Type B pancreatic cell (in vitro differentiated cells): Measurements from ENCODE around the gene PDCD7. TPM values are rescaled to one million over a fixed set of nuclear protein-coding genes. Genes with fewer than 3 reads are reported as not detected.
A peak's percentile ranks its signal among the peaks of the same experiment; 100 is the strongest.

Experiments
- DNase-seq: peaks from one replicate; pipeline ENCODE4 v3.0.0; 2021; ENCODE audit warnings: mixed read lengths; ENCODE audit not compliant: unreplicated experiment; ENCODE audit errors: extremely low spot score
- H3K27ac Mint-ChIP-seq: 2 replicates; pipeline ENCODE4 v1.8.0; 2021; ENCODE audit warnings: mild to moderate bottlenecking, mixed read lengths
- H3K27me3 Mint-ChIP-seq: 2 replicates; pipeline ENCODE4 v1.8.0; 2021; ENCODE audit warnings: mixed read lengths
- H3K36me3 Mint-ChIP-seq: 2 replicates; pipeline ENCODE4 v1.8.0; 2021; ENCODE audit warnings: mixed read lengths
- H3K4me1 Mint-ChIP-seq: one replicate; pipeline ENCODE4 v1.8.0; 2021; ENCODE audit warnings: mixed read lengths; ENCODE audit not compliant: unreplicated experiment
- H3K4me3 Mint-ChIP-seq: 2 replicates; pipeline ENCODE4 v1.8.0; 2021; ENCODE audit warnings: mild to moderate bottlenecking, mixed read lengths
- H3K9me3 Mint-ChIP-seq: 2 replicates; pipeline ENCODE4 v1.8.0; 2021; ENCODE audit warnings: mixed read lengths
- total RNA-seq: library from RNA; stranded (reverse); gene quantifications from 2 replicates; pipeline ENCODE4 v1.2.1, GENCODE V29; 2021; ENCODE audit warnings: low replicate concordance
- TF ChIP-seq, protein P1 (sequence below): fragments of 200-600 bp; sonication (generic); conservative IDR thresholded peaks from 2 replicates; pipeline ENCODE4 v1.5.0; 2021; ENCODE audit warnings: antibody characterized with exemption, mild to moderate bottlenecking

PDCD7 gene
- total RNA-seq, 1 donor from 2014 or later, result 38.9 TPM

GRCh38 chr15:65071381-65071811 lies 62.2 kb downstream of the PDCD7 start:
- Mint-ChIP-seq H3K9me3 (no peaks in the 10 kb centered on the region), H3K4me3 (no peak overlapping the region), H3K27ac (no peak overlapping the region), H3K36me3 (no peaks in the 10 kb centered on the region), H3K4me1 (peaks cover 19% of the 10 kb centered on the region), H3K27me3 (peaks cover 28% of the 10 kb centered on the region)
- TF ChIP-seq, protein P1, sequence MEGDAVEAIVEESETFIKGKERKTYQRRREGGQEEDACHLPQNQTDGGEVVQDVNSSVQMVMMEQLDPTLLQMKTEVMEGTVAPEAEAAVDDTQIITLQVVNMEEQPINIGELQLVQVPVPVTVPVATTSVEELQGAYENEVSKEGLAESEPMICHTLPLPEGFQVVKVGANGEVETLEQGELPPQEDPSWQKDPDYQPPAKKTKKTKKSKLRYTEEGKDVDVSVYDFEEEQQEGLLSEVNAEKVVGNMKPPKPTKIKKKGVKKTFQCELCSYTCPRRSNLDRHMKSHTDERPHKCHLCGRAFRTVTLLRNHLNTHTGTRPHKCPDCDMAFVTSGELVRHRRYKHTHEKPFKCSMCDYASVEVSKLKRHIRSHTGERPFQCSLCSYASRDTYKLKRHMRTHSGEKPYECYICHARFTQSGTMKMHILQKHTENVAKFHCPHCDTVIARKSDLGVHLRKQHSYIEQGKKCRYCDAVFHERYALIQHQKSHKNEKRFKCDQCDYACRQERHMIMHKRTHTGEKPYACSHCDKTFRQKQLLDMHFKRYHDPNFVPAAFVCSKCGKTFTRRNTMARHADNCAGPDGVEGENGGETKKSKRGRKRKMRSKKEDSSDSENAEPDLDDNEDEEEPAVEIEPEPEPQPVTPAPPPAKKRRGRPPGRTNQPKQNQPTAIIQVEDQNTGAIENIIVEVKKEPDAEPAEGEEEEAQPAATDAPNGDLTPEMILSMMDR, result no peak
- no peak for DNase-seq

DNA sequence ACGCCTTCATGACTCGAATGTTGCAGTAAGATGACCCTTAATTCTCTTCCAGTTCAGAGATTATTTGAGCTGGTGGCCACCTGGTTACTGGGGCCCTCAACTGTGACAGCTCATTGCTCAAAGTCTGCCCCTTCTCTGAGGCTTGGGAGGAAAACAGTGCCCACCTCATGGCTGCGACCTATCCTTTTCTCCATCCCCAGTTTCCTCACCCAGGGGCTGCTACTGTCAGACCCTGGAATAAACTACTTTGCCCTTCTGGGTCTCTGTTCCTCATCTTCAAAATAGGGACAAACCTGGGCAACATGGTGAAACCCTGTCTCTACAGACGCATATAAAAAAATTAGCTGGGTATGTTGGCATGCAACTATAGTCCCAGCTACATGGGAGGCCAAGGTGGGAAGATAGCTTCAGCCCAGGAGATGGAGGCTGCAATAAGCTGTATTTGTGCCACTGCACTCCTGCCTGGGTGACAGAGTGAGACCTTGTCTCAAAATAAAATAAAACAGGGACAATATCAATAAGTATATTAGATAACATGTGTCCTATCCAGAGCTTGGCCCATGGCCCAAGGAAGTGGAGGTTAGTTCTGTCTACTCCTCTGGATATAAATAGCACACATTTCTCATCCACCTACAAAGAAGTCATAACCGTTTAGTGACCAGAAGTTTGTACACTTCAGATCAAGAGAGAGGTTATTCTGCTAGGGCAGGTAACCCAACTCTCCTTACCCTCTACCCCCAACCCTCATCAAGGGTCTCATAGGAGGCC lies 63.6 kb downstream of the PDCD7 start:
- TF ChIP-seq, protein P1, result no peak
- H3K9me3 Mint-ChIP-seq, result no peaks in the 10 kb centered on the region
- H3K27ac Mint-ChIP-seq, result no peak overlapping the region
- H3K4me3 Mint-ChIP-seq, result no peak overlapping the region
- peaks cover 42% of the 10 kb centered on the region for H3K27me3 Mint-ChIP-seq
- H3K36me3 Mint-ChIP-seq, result no peaks in the 10 kb centered on the region
- no peak for DNase-seq
- H3K4me1 Mint-ChIP-seq, result peaks cover 15% of the 10 kb centered on the region

DNA sequence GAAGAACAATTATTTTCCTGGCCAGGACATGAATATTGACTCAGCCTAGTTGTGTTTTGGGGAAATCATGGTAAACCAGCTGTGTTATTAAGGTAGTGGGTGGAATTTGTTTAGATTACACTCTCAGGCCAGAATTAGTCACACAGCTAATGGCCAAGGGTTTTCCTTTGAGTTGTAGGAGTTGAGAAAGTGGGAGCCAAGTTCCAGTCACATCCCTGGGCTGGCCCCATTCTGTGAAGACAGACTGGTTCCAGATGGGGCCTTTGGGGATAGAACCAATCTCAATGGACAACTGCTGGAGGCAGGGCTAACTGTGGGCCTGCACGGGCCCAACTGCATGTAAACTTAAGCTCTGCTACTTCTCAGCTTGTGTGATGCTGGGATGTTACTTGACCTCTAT lies 64.4 kb downstream of the PDCD7 start:
- H3K9me3 Mint-ChIP-seq, result no peaks in the 10 kb centered on the region
- DNase-seq, result no peak
- no peaks in the 10 kb centered on the region for H3K36me3 Mint-ChIP-seq
- H3K4me3 Mint-ChIP-seq, result no peak overlapping the region
- H3K4me1 Mint-ChIP-seq, result peaks cover 15% of the 10 kb centered on the region
- peaks cover 42% of the 10 kb centered on the region for H3K27me3 Mint-ChIP-seq
- TF ChIP-seq, protein P1, result no peak
- H3K27ac Mint-ChIP-seq, result no peak overlapping the region

DNA sequence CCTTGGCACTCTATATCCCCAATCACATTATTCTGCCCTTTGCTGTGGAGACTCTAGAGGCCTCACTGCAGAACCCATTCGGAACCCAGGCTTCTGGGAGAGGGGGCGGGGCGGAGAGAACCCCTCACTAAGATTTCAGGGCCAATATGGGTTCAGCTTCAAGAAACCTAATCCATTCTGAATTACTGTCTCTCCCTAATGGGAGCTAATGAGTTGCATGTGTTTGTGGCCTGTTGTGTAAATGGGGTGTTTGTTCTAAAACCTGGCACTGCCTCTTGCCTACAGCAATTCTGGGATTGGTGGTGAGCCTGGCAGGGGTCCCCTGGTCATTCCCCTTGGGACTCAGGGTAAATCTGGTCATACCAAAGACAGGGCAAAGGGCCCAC lies 65.2 kb downstream of the PDCD7 start:
- Mint-ChIP-seq H3K36me3 (no peaks in the 10 kb centered on the region), H3K4me1 (peaks cover 15% of the 10 kb centered on the region), H3K27me3 (peaks cover 42% of the 10 kb centered on the region), H3K9me3 (no peaks in the 10 kb centered on the region), H3K4me3 (peak overlapping the region; percentile 77), H3K27ac (no peak overlapping the region)
- no peak for DNase-seq
- TF ChIP-seq, protein P1, result no peak

- Mint-ChIP-seq H3K36me3 (no peaks in the 10 kb centered on the region), H3K4me3 (peak within 1 kb of the TSS; percentile 77), H3K4me1 (peaks cover 15% of the 10 kb centered on the region), H3K27ac (no peak within 1 kb of the TSS), H3K9me3 (no peaks in the 10 kb centered on the region), H3K27me3 (peaks cover 42% of the 10 kb centered on the region)
- TF ChIP-seq, protein P1, result no peak
- DNase-seq, result no peak
Measured at GRCh38 chr15:65067645-65068402, 65.8 kb downstream of the PDCD7 start, which contains the start of gene RASL12. TSS of gene RASL12 (minus strand) at chr15:65067991. CDS start at chr15:65067835, 156 bp downstream.

Other genes starting within 250 kb of the PDCD7 start
- gene ANKDD1A, start 221.9 kb downstream of the PDCD7 start, total RNA-seq, result 2.3 and 3.2 TPM in 2 replicates
- 77.0 and 80.7 TPM in 2 replicates for gene SPG21, start 143.9 kb downstream of the PDCD7 start, total RNA-seq
- 19.2 and 19.5 TPM in 2 replicates for gene MTFMT, start 104.2 kb downstream of the PDCD7 start, total RNA-seq
- 1.2 and 5.7 TPM in 2 replicates for gene SLC51B, start 88.4 kb downstream of the PDCD7 start, total RNA-seq
- 0.33 and 4.0 TPM in 2 replicates for gene RASL12, start 65.8 kb downstream of the PDCD7 start, total RNA-seq
- not detected in 2 replicates for gene KBTBD13, start 57.1 kb downstream of the PDCD7 start, total RNA-seq
- gene UBAP1L, start 18.6 kb downstream of the PDCD7 start, total RNA-seq, result 2.6 and 6.0 TPM in 2 replicates
- gene CLPX, start 51.5 kb upstream of the PDCD7 start, total RNA-seq, result 52.1 and 55.1 TPM in 2 replicates
- gene CILP, start 77.7 kb upstream of the PDCD7 start, total RNA-seq, result 0.07 and 1.8 TPM in 2 replicates
- 8.0 and 12.7 TPM in 2 replicates for gene PARP16, start 153.1 kb upstream of the PDCD7 start, total RNA-seq
- not detected in 2 replicates for gene RNU5A-1, start 162.2 kb upstream of the PDCD7 start, total RNA-seq
- 15.0 and 16.3 TPM in 2 replicates for gene RNU5B-1, start 170.9 kb upstream of the PDCD7 start, total RNA-seq
- gene IGDCC3, start 244.2 kb upstream of the PDCD7 start, total RNA-seq, result 18.8 and 169 TPM in 2 replicates